Astrocyte of the spinal cord (primary cell): ENCODE data around the gene BMAL1.

Experiments
- DNase-seq: peaks from one replicate; pipeline ENCODE4 v3.0.0; 2011; ENCODE audit warnings: low read depth, low spot score
- H3K4me3 ChIP-seq: 2 replicates; pipeline ENCODE4 v1.5.1; 2011; ENCODE audit warnings: low read depth, mild to moderate bottlenecking, low read length, moderate library complexity
- CTCF ChIP-seq: IDR thresholded peaks from 2 replicates; pipeline ENCODE4 v1.5.1; 2012; ENCODE audit warnings: low read depth, mild to moderate bottlenecking, low read length, inconsistent platforms
- in situ Hi-C: cut with HindIII; loops from 2 replicates; pipeline ENCODE4 v1.10.0; 2017; ENCODE audit warnings: low sequenced_read_pairs

The BMAL1 gene

GRCh38 chr11:13349046-13349445 is 71.5 kb downstream of the BMAL1 start:
- in situ Hi-C loops: no loop called here

GRCh38 chr11:13349581-13349980 is 72.0 kb downstream of the BMAL1 start:
- TF ChIP-seq CTCF: no peak
- DNase-seq: no peak
- H3K4me3 ChIP-seq: no peak overlapping the region
- in situ Hi-C loops: no loop called here

More at GRCh38 chr11:13349046-13349445, 71.5 kb downstream of the BMAL1 start:
- no peak overlapping the region for H3K4me3 ChIP-seq
- DNase-seq: no peak
- no peak for TF ChIP-seq CTCF

GRCh38 chr11:13352711-13353110 is 75.1 kb downstream of the BMAL1 start:
- no peak for TF ChIP-seq CTCF
- DNase-seq: no peak
- in situ Hi-C loops: no loop called here
- no peak overlapping the region for H3K4me3 ChIP-seq

DNA sequence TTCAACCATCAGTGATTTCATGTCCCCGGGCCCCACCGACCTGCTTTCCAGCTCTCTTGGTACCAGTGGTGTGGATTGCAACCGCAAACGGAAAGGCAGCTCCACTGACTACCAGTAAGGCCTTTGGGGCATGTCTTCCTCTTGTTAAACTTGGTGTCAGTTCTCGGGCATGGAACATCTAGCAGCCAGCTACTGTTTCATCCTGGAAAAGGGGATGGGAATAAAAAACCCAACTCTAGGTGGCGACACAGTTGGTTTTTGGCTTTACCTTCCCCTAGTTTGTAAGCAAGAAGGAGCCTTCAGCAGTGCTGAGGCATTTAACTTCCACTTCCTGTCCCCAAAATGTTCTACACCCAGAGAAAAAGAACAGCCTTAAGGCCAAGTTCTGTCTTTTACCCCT is 76.7 kb downstream of the BMAL1 start:
- no peak overlapping the region for H3K4me3 ChIP-seq
- DNase-seq: no peak
- peak; percentile 34 for TF ChIP-seq CTCF
- in situ Hi-C loops: no loop called here

- no peak for TF ChIP-seq CTCF
- in situ Hi-C loops: no loop called here
- no peak for DNase-seq
- H3K4me3 ChIP-seq: no peak overlapping the region
Measured at GRCh38 chr11:13355191-13355590, 77.6 kb downstream of the BMAL1 start.

- no peak for DNase-seq
- no peak overlapping the region for H3K4me3 ChIP-seq
- TF ChIP-seq CTCF: no peak
- in situ Hi-C loops: no loop called here
Measured at GRCh38 chr11:13357232-13357631, 79.6 kb downstream of the BMAL1 start.

- TF ChIP-seq CTCF: no peak
- in situ Hi-C loops: no loop called here
- no peak overlapping the region for H3K4me3 ChIP-seq
- DNase-seq: peak; percentile 40
Measured at GRCh38 chr11:13358596-13359270, 81.1 kb downstream of the BMAL1 start.
